HG03097 (cell line): ENCODE measurements around the gene XXYLT1.

Experiments
- ATAC-seq: cut with Tn5 transposase; IDR thresholded peaks from one replicate; pipeline ENCODE4 v1.9.1; 2021; ENCODE audit not compliant: unreplicated experiment, low FRiP score

XXYLT1 gene

DNA sequence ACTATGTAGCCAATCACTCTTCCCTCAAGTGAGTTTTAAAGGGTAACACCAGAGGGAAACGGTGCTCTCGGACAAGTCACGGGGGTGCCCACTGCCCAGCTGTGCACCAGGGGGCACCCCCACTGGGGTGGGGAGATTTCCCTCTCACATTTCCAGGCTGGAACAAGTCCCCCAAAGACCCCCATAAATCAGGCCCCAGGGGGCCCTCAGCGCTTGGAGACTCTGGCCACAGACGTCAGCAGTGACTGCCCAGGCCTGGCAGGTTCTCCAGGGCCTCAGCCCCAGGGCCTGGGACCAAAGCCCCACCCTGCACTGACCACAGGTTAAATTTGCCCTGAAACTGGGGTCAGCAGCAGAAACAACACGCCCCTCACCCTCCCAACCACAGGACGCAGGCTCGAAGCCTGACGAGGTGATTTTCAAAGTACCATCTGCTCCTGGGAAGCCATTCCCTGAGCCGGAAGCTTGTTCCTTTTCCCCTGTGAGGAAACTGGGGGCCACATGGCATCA lies 17.0 kb downstream of the XXYLT1 start:
- ATAC-seq: no peak

- ATAC-seq: no peak
These were observed 19.5 kb downstream of the XXYLT1 start for GRCh38 chr3:195251336-195252065.

GRCh38 chr3:195250473-195251251 lies 20.3 kb downstream of the XXYLT1 start:
- no peak for ATAC-seq

DNA sequence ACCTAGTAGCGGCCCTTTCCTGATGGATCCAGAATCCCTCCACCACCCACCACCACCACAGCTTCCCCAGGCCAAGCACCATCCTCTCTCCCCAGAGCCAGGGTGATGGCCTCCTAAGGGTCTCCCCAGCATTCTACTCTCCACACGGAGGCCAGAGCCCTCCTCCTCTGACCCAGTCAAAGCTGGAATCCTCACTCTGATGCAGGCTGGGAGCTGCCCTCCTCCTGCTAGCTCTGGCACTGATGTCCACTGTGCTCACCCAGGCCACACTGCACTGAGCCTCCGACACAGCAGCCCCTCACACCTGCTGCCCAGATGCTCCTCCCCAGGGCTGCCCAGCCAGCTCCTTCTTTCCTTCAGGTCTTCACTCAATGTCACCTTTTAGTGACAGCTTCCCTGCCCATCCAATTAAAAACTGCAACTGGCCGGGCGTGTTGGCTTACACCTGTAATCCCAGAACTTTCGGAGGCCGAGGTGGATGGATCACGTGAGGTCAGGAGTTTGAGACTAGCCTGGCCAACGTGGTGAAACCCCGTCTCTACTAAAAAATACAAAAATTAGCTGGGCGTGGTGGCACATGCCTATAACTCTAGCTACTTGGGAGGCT lies 21.0 kb downstream of the XXYLT1 start:
- ATAC-seq: no peak

- ATAC-seq: no peak
These were observed 21.7 kb downstream of the XXYLT1 start for GRCh38 chr3:195249057-195249770.

DNA sequence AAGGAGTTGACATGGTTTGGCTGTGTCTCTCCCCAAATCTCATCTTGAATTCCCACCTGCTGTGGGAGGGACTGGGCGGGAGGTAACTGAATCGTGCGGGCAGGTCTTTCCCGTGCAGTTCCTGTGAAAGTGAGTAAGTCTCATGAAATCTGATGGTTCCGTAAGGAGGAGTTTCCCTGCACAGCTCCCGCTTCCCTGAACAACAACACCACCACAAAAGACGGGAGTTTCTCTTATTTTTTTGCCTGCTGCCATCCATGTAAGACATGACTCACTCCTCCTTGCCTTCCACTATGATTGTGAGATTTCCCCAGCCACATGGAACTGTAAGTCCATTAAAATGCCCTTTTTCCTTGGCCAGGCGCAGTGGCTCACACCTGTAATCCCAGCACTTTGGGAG lies 22.7 kb downstream of the XXYLT1 start:
- ATAC-seq: no peak

- no peak for ATAC-seq
These were observed 23.1 kb downstream of the XXYLT1 start for GRCh38 chr3:195247863-195248189.

DNA sequence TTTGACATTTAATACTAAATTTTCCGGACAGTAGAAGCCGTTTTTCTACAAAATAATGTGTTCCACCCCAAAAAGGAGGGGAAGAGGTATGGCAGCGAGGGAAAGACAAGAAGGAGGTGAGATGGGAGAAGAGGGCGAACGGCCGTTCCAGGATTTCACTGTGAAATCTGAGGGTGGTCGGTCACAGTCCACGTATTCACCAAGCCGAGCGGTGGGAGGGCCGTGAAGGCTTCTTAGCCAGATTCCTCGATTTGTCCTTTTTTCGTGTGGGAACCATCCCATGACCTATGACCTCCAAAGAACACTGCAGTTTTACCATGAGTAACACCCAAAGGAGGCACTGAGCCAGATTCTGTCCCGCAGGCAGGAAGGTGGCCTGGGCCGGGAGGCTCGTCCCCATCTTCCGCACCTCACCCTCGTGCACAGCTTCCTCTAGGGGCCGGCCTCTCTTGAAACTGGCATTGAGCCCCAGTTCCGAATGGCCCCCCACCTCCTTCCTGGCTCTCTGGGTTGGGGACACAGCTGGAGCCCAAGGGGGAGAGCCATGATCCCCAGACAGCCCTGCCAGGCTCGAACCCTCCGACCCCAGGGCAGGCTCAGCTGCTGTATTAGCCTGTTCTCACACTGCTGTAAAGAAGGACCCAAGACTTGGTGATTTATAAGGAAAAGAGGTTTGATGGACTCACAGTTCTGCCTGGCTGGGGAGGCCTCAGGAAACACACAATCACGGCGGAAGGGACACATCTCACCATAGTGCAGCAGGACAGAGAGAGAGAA lies 23.7 kb downstream of the XXYLT1 start:
- ATAC-seq: no peak

DNA sequence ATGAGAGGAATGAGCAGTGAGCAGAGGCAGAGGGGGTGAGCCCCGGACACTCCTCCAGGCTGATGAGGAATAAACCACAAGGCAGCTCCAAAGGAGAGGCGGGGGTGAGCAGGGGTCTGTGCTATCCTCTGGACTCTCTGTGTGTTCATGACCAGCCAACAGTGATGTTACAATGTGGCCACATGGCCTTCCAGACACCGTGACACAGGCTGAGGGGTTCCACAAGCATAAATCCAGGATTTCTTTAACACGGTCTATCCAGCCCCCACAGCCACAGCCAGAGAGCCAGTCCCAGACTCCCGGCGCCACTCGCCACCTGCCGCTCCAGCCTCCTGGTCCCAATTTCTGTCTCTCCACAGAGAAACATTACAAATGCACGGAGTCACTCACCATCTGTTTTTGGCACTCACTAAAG lies 24.4 kb downstream of the XXYLT1 start:
- no peak for ATAC-seq

GRCh38 chr3:195245531-195245951 lies 25.4 kb downstream of the XXYLT1 start:
- ATAC-seq: no peak

DNA sequence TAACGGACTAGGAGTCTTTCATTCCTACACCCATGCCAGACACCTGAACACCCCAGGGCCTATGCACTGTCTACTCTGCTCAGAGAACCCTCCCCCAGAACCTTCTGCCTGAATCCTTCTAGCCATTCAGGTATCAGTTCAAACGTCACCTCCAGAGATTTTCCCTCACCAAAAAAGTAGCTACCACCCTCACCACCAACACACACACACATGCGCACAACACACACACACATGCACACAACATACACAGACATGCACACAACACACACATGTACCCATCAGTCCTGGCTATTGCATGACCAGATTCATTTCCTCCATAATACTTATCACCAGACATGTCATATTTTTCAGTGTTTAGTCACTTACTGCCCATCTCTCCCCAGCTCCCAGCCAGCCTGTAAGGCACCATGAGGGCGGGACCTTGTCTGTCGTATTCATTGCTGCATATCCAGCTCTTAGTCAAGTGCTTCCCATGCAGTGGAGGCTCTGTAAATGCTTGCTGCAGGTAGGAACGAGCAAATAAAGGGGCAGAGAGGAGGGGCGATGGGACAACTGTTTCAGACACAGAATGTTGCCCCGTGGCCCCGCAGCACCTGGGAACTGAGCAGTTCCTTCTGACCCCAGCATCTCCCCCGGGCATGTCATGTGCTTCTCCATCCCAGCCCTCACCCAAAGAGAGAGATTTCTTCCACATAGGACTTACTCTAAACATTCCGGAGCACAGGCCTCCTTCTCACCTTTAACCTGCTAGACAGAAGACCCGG lies 29.2 kb downstream of the XXYLT1 start:
- ATAC-seq: no peak

GRCh38 chr3:195240939-195241338 lies 30.0 kb downstream of the XXYLT1 start:
- ATAC-seq: no peak

DNA sequence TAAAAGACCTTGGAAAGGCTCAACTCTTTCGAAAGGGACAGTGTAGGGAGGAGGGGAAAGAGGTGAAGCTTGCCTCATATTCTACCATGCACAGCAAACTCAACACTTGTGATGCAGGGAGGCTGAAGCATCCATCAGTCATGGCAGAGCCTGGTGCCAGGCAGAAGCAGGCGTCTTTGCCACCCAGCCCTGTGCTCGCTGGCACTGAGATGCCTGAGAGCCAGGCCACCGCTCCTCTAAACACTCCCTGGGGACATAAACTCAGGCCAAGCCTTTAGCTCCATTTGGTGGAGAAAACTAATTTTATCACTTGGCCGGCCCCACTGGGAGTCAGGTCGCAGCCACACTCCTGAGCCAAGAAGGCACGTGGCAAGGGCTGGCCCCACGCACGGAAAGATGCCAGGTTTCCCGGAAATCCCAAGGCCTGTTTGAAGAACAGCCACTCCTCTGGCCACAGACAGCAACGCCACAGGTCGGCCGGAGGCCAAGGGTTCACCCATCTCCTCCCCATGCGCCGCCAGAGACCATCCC lies 30.7 kb downstream of the XXYLT1 start:
- ATAC-seq: no peak

GRCh38 chr3:195239121-195239520 lies 31.8 kb downstream of the XXYLT1 start:
- ATAC-seq: no peak

DNA sequence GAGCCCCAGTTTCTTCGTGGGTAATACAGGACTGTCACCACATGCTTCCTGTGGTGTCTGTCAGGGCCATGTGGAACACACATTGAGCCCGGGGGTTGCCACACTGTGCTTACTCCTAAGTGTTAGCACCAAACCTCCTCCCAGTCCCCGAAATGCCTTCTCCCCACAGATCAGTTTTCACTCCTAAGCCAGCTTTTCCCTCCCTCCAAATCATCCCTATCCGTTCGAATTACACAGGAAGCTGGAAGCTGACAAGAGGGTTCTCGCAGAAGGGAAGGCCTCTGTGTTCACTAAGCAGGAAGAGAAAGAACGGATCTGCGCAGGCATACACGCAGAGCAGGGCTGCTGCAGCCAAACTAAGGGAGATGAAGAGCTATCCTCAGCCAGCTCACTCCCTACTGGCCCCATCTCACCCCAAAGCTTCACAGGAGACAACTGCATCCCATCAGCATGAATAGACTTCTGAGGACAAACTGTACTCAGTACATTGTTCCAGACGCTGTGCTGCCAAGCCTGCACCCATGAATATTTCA lies 32.3 kb downstream of the XXYLT1 start:
- ATAC-seq: no peak

DNA sequence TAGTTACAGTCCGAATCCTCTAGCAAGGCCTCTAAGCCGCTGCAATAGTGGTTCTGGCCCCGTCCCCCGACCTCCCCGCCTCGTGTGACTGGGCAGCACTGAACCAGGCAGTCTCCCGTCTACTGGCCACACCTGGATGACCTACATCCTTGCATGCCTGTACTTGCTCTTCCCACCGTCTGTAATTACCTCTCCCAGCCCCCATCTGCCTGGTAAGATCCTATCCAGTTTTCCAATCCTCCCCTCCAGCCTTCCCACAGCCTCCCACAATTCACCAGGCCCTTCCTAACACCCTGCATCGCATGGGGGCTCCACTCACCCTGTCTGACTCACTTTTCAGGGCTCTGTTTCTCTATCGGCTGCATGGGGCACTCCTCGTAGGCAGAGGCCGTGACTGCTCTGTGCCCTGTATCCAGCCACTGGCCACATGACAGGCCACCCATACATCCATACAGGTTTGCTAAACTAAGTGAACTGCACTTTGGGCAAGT lies 32.8 kb downstream of the XXYLT1 start:
- ATAC-seq: no peak

DNA sequence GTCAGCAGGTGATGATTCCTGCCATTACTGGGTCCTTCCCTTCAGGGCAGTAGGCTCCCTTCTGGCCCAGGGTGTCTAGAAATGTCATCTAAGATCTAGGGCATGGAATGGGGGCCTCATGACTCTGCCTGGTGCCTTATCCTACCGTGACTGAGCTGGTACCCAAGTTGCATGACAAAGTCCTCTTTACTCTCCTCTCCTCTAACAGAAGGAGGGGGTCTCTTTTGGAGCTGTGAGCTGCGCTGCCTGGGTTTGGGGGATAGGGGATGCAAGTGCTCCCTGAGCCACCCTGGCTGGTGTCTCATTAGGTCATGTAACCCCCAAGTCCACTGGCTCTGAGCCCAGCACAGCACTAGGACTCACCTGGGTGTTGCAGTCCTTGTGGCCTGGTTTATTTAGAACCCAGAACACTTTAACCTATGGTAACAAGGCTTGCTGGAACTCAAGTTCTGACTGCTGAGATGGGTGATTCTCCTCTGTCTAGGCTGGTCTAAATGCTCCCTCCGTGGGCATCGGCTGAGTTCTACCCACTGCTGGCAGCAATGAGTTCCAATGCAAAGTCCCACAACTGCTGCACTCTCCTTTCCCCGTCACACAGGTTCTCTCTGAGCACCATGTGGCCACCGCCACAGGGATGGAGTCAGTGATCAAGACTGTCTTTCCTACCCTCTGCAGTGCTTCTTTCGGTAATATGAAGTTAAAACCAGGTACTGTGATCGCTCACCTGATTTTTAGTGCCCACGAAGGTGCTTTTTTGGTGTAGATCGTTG lies 34.0 kb downstream of the XXYLT1 start:
- no peak for ATAC-seq
